Neutrophil (primary cell): Measurements from ENCODE around the gene GABBR2.

Experiments
- H3K27ac ChIP-seq: fragments of 200-600 bp; sonication (generic); 2 replicates; pipeline ENCODE4 v1.5.1; 2016; ENCODE audit warnings: mild to moderate bottlenecking, moderate library complexity
- H3K27me3 ChIP-seq: fragments of 200-600 bp; sonication (generic); 2 replicates; pipeline ENCODE4 v1.6.0; 2016; ENCODE audit warnings: mild to moderate bottlenecking
- H3K36me3 ChIP-seq: fragments of 200-600 bp; sonication (generic); 2 replicates; pipeline ENCODE4 v1.5.1; 2017
- H3K4me1 ChIP-seq, 2 experiments: fragments of 200-600 bp in 1 of 2; sonication (generic) in 1 of 2; 1 replicate in 1 of 2; 2 replicates in 1 of 2; pipeline versions ENCODE4 v1.5.1 to v1.6.1; 2013 to 2016; ENCODE audit warnings: low read depth in 1 of 2, low read length in 1 of 2, mild to moderate bottlenecking in 1 of 2, moderate library complexity in 1 of 2; ENCODE audit not compliant: control insufficient read depth in 1 of 2, insufficient read depth in 1 of 2
- H3K4me3 ChIP-seq, 2 experiments: fragments of 200-600 bp in 1 of 2; sonication (generic) in 1 of 2; 1 replicate in 1 of 2; 2 replicates in 1 of 2; pipeline ENCODE4 v1.5.1; 2013 to 2016; ENCODE audit warnings: low read depth in 1 of 2, low read length in 1 of 2, mild to moderate bottlenecking in 1 of 2, moderate library complexity in 1 of 2
- H3K9me3 ChIP-seq: fragments of 200-600 bp; sonication (generic); 2 replicates; pipeline ENCODE4 v1.5.1; 2016
- TF ChIP-seq, protein P1 (sequence below): fragments of 200-600 bp; sonication (generic); IDR thresholded peaks from 2 replicates; pipeline ENCODE4 v1.5.1; 2016; ENCODE audit warnings: antibody characterized with exemption

GABBR2 gene

GRCh38 chr9:98708933-98709911, at the start of gene GABBR2:
TSS of gene GABBR2 (minus strand) at chr9:98708935. CDS start at chr9:98708737, 198 bp downstream.
- peaks cover 18 to 29% of the 10 kb centered on the region in 2 experiments for H3K4me1 ChIP-seq
- no peak within 1 kb of the TSS for H3K4me3 ChIP-seq
- no peak within 1 kb of the TSS for H3K27ac ChIP-seq
- H3K36me3 ChIP-seq = no peaks in the 10 kb centered on the region
- H3K27me3 ChIP-seq = peaks cover 95% of the 10 kb centered on the region
- TF ChIP-seq, protein P1, sequence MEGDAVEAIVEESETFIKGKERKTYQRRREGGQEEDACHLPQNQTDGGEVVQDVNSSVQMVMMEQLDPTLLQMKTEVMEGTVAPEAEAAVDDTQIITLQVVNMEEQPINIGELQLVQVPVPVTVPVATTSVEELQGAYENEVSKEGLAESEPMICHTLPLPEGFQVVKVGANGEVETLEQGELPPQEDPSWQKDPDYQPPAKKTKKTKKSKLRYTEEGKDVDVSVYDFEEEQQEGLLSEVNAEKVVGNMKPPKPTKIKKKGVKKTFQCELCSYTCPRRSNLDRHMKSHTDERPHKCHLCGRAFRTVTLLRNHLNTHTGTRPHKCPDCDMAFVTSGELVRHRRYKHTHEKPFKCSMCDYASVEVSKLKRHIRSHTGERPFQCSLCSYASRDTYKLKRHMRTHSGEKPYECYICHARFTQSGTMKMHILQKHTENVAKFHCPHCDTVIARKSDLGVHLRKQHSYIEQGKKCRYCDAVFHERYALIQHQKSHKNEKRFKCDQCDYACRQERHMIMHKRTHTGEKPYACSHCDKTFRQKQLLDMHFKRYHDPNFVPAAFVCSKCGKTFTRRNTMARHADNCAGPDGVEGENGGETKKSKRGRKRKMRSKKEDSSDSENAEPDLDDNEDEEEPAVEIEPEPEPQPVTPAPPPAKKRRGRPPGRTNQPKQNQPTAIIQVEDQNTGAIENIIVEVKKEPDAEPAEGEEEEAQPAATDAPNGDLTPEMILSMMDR = no peak
- H3K9me3 ChIP-seq = no peaks in the 10 kb centered on the region

DNA sequence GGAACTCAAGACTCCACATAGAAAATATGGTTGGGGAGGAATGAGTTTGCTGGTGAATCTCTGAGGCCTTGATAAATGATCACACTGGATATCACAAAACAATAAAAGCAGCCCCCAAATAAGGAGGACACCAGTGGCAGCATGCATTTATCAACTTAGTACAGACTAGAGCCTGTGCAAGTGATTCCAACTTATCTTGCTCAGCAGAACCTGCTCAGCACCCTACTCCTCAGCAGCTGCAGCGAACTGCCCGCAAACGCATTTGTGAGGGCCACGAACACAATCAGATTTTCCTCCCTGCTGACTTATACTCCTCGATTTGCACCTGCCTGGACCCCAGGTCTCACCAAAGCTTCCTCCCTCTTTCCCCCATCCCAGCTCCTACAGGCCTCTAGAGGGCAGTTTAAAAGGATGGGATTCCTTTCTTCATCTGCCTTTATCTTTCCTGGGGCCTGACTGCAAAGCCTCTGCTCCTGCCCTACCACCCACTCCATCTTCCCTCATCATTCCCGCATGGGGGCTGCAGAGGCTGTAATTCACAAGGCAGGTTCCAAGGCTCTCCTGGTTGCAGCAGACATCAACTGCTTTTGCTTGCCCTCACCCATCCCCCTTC, 46.4 kb upstream of the GABBR2 start:
- no peak overlapping the region for H3K4me3 ChIP-seq
- no peaks in the 10 kb centered on the region for H3K36me3 ChIP-seq
- no peaks in the 10 kb centered on the region for H3K9me3 ChIP-seq
- TF ChIP-seq, protein P1 = no peak
- H3K27ac ChIP-seq = no peak overlapping the region
- H3K4me1 ChIP-seq = peaks cover 0 to 5% of the 10 kb centered on the region in 2 experiments
- no peaks in the 10 kb centered on the region for H3K27me3 ChIP-seq

- no peak overlapping the region for H3K27ac ChIP-seq
- H3K4me1 ChIP-seq = peaks cover 0 to 5% of the 10 kb centered on the region in 2 experiments
- H3K9me3 ChIP-seq = no peaks in the 10 kb centered on the region
- H3K36me3 ChIP-seq = no peaks in the 10 kb centered on the region
- no peaks in the 10 kb centered on the region for H3K27me3 ChIP-seq
- no peak overlapping the region for H3K4me3 ChIP-seq
- TF ChIP-seq, protein P1 = no peak
Observed at GRCh38 chr9:98751210-98751609, 42.5 kb upstream of the GABBR2 start.

DNA sequence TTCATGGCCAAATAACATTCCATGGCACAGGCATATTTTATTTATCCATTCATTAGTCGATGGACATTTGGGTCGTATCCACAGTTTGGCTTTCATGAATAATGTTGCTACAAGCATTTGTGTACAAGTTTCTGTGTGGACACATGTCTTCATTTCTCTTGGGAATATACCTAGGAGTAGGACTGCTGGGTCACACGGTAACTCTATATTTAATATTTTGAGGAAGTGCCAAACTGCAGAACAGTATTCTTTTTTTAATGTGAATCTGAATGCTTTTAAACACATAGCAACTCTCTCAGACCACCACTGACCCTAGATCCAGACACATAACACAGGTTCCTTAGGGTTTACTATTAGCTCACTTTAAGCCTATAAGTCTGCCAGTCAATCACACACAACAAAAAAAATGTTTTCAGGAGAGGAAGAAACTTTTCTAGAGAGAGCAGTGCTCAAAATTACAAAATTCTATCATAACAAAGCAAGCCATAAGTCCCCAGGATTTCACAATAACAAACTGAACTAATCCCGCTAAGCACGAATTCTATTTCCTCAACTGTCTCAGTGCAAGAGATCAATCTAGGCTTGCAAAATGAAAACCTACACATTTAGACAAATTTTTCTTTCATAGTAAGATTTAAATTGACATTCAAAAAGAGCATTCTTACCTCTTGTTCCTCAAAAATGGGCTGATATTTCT, 41.8 kb upstream of the GABBR2 start:
- no peaks in the 10 kb centered on the region for H3K9me3 ChIP-seq
- H3K27ac ChIP-seq = no peak overlapping the region
- H3K4me1 ChIP-seq = peaks cover 0 to 5% of the 10 kb centered on the region in 2 experiments
- H3K36me3 ChIP-seq = no peaks in the 10 kb centered on the region
- TF ChIP-seq, protein P1 = no peak
- H3K4me3 ChIP-seq = no peak overlapping the region
- no peaks in the 10 kb centered on the region for H3K27me3 ChIP-seq

GRCh38 chr9:98747476-98747875, 38.7 kb upstream of the GABBR2 start:
- no peaks in the 10 kb centered on the region for H3K9me3 ChIP-seq
- TF ChIP-seq, protein P1 = no peak
- no peak overlapping the region for H3K27ac ChIP-seq
- no peaks in the 10 kb centered on the region for H3K27me3 ChIP-seq
- H3K4me1 ChIP-seq = peaks cover 0 to 5% of the 10 kb centered on the region in 2 experiments
- no peaks in the 10 kb centered on the region for H3K36me3 ChIP-seq
- H3K4me3 ChIP-seq = no peak overlapping the region
